Stomach (tissue), 9 donors: ENCODE results near the gene SOX11. TPM values are rescaled to one million over a fixed set of nuclear protein-coding genes. Genes with fewer than 3 reads are reported as not detected.

Experiments used
- DNase-seq, 2 donors: peaks; one replicate each; pipeline versions ENCODE4 v3.0.0 to v3.0.0-alpha.2; 2013 to 2019
- H3K27ac ChIP-seq, 5 donors: fragments of 200-600 bp in 4 of 5; sonication (generic) in 4 of 5; one replicate each; pipeline ENCODE4 v1.5.1; 2013 to 2019; ENCODE audit warnings: mild to moderate bottlenecking in 1 of 5, moderate library complexity in 1 of 5
- H3K27me3 ChIP-seq, 3 donors: fragments of 200-600 bp; sonication (generic); one replicate each; pipeline ENCODE4 v1.5.1; 2017 to 2019; ENCODE audit warnings: mixed run types in 1 of 3
- H3K36me3 ChIP-seq, 4 donors: fragments of 200-600 bp; sonication (generic); 1 replicate in 3 of 4; 2 replicates in 1 of 4; pipeline ENCODE4 v1.5.1; 2016 to 2019
- H3K4me1 ChIP-seq, 4 donors: fragments of 200-600 bp; sonication (generic); one replicate each; pipeline ENCODE4 v1.5.1; 2016 to 2019
- H3K4me3 ChIP-seq, 4 donors: fragments of 200-600 bp; sonication (generic) in 3 of 4; one replicate each; pipeline ENCODE4 v1.5.1; 2016 to 2019; ENCODE audit warnings: mild to moderate bottlenecking in 1 of 4
- H3K9me3 ChIP-seq, 4 donors: fragments of 200-600 bp; sonication (generic); one replicate each; pipeline ENCODE4 v1.5.1; 2016 to 2019
- CTCF ChIP-seq, 7 experiments: fragments of 450-650 bp in 4 of 7; fragments of 200-600 bp in 3 of 7; sonication (generic) in 3 of 7; IDR thresholded peaks; one replicate each; pipeline ENCODE4 v1.5.1; 2016 to 2019; ENCODE audit warnings: antibody characterized with exemption in 7 of 7, control low read depth in 2 of 7, mild to moderate bottlenecking in 1 of 7
- EP300 ChIP-seq: sonication (generic); formaldehyde crosslinking; IDR thresholded peaks from one replicate; pipeline ENCODE4 v1.6.1; 2017; ENCODE audit warnings: antibody characterized with exemption
- POLR2A ChIP-seq, 4 donors: fragments of 450-650 bp; IDR thresholded peaks; one replicate each; pipeline ENCODE4 v1.6.1; 2016; ENCODE audit warnings: antibody characterized with exemption in 4 of 4, control low read depth in 2 of 4, mild to moderate bottlenecking in 1 of 4, moderate library complexity in 1 of 4
- POLR2AphosphoS5 ChIP-seq, 3 donors: sonication (generic); formaldehyde crosslinking; IDR thresholded peaks; one replicate each; pipeline ENCODE4 v1.6.1; 2016; ENCODE audit warnings: antibody characterized with exemption in 3 of 3
- WGBS, 5 donors: extraction: QIAGEN DNeasy Blood & Tissue Kit in 3 of 5; methylation state at CpG; one replicate each; pipeline versions ENCODE4 v1.1.5 to v1.1.7; 2013 to 2018; 5-methylcytosine and 5-hydroxymethylcytosine counted together
- intact Hi-C: fragments of 100-400 bp; cut with DNase I; formaldehyde crosslinking; loops from one replicate; pipeline ENCODE4 v1.15.1; 2023; ENCODE audit warnings: low total_unique reads
- polyA plus RNA-seq, 3 donors: library from polyadenylated mRNA; stranded (reverse); fragments of 200-250 nt; gene quantifications; one replicate each; pipeline ENCODE4 v1.2.3, GENCODE V29; 2013
- total RNA-seq, 5 donors: library from RNA; depleted of rRNA; stranded (reverse); fragments of >200 nt; gene quantifications; one replicate each; pipeline versions ENCODE4 v1.1.0 to v1.2.3, GENCODE V29; 2014 to 2016
- donor health status: healthy with polysubstance abuse.
- donor health status: Bipolar disorder and iron deficiency.
- donor health status: healthy.

SOX11 gene
- total and polyA plus RNA-seq, 8 donors = 0.06 to 3.7 (median 0.11) TPM; not detected in 4

GRCh38 chr2:5722236-5722635 lies 30.1 kb downstream of the SOX11 start:
- H3K9me3 ChIP-seq = peaks cover 0 to 6% (median 2%) of the 10 kb centered on the region in 4 donors
- 82 to 94% (median 88%) methylated on average over 5 of the region's 5 CpGs for whole genome bisulfite sequencing, 5 donors
- no peaks in the 10 kb centered on the region for H3K36me3 ChIP-seq
- H3K4me3 ChIP-seq = no peak overlapping the region
- no peak overlapping the region for H3K27ac ChIP-seq
- DNase-seq = no peak
- TF ChIP-seq POLR2AphosphoS5 (IDR thresholded peaks at IDR 0.05) (no peak), CTCF (IDR thresholded peaks at IDR 0.05) (no peak), EP300 (no peak), POLR2A (IDR thresholded peaks at IDR 0.05) (no peak)
- peaks cover 0 to 10% (median 0%) of the 10 kb centered on the region in 4 donors for H3K4me1 ChIP-seq
- H3K27me3 ChIP-seq = peaks cover 0 to 9% (median 0%) of the 10 kb centered on the region in 3 donors
- intact Hi-C loops = no loop called here

GRCh38 chr2:5723791-5724735 lies 31.9 kb downstream of the SOX11 start:
- intact Hi-C loops = no loop called here
- WGBS, 5 donors = 65 to 79% (median 75%) methylated on average over 16 to 17 of the region's 17 CpGs
- no peak for TF ChIP-seq EP300
- TF ChIP-seq CTCF (IDR thresholded peaks at IDR 0.05) = no peak
- TF ChIP-seq POLR2A (IDR thresholded peaks at IDR 0.05) = no peak
- TF ChIP-seq POLR2AphosphoS5 (IDR thresholded peaks at IDR 0.05) = no peak

GRCh38 chr2:5725072-5725471 lies 32.9 kb downstream of the SOX11 start:
- intact Hi-C loops = no loop called here
- WGBS, 5 donors = 95 to 100% (median 100%) methylated on average over 1 of the region's 1 CpG

More at GRCh38 chr2:5723791-5724735, 31.9 kb downstream of the SOX11 start:
- Histone ChIP-seq H3K27me3 (no peaks in the 10 kb centered on the region), H3K4me1 (peaks cover 0 to 10% (median 0%) of the 10 kb centered on the region in 4 donors), H3K27ac (no peak overlapping the region), H3K9me3 (peaks cover 0 to under 1% (median 0%) of the 10 kb centered on the region in 4 donors), H3K4me3 (no peak overlapping the region), H3K36me3 (no peaks in the 10 kb centered on the region)
- no peak for DNase-seq

More at GRCh38 chr2:5725072-5725471, 32.9 kb downstream of the SOX11 start:
- no peak for TF ChIP-seq POLR2A (IDR thresholded peaks at IDR 0.05)
- no peak for TF ChIP-seq EP300
- TF ChIP-seq POLR2AphosphoS5 (IDR thresholded peaks at IDR 0.05) = no peak
- TF ChIP-seq CTCF (IDR thresholded peaks at IDR 0.05) = no peak
- Histone ChIP-seq H3K9me3 (no peaks in the 10 kb centered on the region), H3K36me3 (no peaks in the 10 kb centered on the region), H3K27ac (no peak overlapping the region), H3K4me1 (peaks cover 0 to 10% (median 0%) of the 10 kb centered on the region in 4 donors), H3K27me3 (no peaks in the 10 kb centered on the region), H3K4me3 (no peak overlapping the region)
- no peak for DNase-seq
